ENCODE data around the gene TMEM219.
"Not testable (repeated sequence)": the region's sequence is repeated elsewhere in the genome, so short reads cannot be mapped to it uniquely, and the experiment has no call there.

The TMEM219 gene

GRCh38 chr16:29996766-29997250, 34.9 kb downstream of the TMEM219 start:
- DNase-seq, result no peak

GRCh38 chr16:29999605-30000004, 37.7 kb downstream of the TMEM219 start:
- no peak for DNase-seq

DNA sequence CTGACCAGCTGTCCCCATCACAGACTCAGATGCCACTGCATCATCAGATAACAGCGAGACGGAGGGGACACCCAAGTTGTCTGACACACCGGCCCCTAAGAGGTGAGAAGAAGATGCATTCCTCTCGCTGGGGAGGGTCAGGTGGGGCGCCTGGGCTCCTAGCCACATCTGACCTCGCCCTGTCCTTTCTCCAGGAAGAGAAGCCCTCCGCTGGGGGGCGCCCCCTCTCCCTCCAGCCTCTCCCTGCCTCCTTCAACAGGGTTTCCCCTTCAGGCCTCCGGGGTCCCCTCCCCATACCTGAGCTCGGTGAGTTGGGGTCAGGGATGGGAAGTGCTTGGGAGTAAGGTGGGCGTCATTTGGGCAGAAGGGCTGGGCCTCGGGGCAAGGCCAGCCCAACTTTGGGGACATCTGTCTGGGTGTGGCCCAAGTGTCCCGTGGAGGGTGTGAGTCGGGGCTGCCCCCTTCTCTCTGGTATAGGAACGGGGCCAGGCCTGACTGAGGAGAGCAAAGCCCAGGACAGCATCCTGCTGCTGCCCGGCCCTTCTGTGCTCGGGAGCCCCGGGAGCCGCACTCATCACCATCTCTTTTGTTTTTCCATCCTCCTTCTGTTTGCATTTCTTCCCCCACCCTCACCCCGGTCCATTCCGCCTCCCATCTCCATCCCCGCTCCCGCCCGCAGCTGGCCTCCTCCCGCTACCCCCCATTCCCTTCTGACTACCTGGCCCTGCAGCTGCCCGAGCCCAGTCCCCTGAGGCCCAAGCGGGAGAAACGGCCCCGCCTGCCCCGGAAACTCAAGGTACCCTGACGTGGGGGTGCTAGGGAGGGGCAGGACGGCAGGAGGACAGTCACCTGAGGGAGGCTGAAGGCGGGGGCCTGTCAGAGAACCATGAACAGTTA, 39.1 kb downstream of the TMEM219 start:
- DNase-seq, result no peak

GRCh38 chr16:30002614-30003346, 40.9 kb downstream of the TMEM219 start:
- DNase-seq, result no peak

GRCh38 chr16:30003670-30004423, 42.0 kb downstream of the TMEM219 start:
- no peak for DNase-seq

DNA sequence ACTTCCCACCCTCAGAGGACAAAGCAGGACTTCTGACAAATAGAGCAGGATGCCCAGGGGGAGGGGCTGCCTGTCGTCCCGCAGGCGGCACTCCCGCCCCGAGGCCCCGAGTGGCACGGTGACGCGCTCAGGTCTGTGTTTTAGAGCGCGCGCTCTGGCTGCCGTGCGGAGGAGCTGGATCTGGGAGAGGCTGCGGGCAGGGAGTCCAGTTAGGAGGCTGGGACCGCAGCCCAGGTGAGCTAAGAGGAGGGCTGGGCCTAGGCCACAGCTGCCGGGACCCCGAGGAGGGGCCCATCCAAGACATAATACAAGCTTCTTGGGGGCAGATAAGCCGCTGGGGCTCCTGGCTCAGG, 42.5 kb downstream of the TMEM219 start:
- no peak for DNase-seq

DNA sequence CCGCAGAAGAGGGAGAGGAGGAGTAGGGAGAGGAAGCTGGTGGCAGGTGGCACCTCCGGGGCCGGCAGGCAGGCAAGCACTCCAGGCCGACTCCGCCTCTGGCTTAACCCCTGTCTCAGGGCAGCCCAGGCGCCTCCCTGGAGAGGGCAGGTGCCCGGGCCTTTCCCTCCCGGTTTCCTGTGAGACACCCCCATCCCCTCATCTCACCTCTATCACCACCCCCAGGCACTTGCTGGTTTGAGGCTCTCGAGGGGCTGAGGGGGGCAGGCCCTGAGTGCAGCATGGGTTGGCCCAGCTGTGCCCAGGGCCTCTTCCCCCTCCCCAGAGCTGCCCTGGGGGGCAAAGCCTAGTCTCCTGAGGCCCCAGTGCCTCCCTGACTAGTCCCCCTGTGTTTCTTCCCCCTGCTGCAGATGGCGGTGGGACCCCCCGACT, 42.9 kb downstream of the TMEM219 start:
- DNase-seq, result no peak

GRCh38 chr16:30005341-30006094, 43.6 kb downstream of the TMEM219 start:
- DNase-seq, result no peak

- DNase-seq, result no peak
These were observed 44.2 kb downstream of the TMEM219 start for GRCh38 chr16:30006095-30006473.

- DNase-seq, result no peak
These were observed 44.9 kb downstream of the TMEM219 start for GRCh38 chr16:30006659-30007377.

DNA sequence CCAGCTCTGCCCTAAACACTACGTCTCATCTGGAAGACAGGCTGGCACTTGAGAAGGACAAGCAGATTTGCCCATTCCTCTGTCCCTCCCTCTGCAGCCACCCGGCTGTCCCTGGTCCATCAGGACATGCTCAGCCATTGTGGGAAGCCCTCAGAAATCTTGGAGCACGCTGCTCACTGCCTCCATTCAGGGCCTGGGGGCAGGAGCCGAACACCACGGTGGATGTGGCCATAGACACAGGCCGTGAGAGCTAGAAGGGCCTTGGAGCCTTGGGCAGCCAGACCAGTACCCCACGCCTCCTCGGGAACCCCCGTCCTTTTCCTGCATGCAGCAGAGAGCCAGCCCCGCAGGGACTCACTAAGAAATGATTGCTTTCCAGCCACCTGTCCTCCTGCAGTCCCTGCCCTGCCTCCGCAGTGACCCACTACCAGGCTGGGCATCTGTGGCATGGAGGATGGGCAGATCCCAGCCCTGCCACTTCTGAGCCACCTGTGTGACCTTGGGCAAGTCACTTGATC, 45.6 kb downstream of the TMEM219 start:
- DNase-seq, result no peak

DNA sequence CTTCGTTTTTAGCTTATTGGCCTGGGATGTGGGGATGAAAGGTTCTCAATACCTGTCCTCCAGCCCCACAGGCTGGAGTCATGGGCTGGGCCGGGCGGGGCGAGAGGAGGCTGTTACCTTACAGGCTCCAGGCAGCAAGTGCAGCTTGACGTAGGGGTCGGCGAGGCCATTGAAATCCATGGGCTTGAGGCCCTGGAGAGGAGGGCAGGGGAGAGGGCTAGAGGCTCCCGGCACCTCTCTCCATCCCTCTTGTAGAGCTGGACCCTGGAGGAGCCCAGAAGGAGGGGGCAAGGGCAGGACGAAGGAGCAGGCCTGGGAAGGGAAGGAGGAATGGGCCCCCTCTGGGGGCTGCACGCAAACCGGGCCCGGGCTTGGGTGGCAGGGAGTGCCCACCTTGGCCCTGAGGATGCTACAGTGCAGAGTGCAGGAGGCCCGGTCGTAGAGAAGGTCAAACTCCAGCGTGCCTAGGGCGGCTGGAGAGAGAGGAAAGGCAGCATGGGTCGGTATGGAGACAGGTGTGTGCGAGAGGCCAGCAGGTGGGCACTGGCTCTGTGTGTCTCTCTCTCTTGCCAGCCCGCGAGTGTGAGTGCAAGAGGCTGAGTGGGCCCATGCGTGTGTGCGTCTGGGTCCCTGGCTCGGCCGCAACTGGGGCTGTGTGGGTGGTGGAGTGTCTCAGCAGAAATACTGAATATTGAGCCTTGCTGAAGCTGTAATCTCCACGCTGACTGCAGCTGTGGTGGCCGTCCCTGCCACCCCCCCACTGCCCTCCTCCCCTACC, 47.4 kb downstream of the TMEM219 start:
- no peak for DNase-seq

DNA sequence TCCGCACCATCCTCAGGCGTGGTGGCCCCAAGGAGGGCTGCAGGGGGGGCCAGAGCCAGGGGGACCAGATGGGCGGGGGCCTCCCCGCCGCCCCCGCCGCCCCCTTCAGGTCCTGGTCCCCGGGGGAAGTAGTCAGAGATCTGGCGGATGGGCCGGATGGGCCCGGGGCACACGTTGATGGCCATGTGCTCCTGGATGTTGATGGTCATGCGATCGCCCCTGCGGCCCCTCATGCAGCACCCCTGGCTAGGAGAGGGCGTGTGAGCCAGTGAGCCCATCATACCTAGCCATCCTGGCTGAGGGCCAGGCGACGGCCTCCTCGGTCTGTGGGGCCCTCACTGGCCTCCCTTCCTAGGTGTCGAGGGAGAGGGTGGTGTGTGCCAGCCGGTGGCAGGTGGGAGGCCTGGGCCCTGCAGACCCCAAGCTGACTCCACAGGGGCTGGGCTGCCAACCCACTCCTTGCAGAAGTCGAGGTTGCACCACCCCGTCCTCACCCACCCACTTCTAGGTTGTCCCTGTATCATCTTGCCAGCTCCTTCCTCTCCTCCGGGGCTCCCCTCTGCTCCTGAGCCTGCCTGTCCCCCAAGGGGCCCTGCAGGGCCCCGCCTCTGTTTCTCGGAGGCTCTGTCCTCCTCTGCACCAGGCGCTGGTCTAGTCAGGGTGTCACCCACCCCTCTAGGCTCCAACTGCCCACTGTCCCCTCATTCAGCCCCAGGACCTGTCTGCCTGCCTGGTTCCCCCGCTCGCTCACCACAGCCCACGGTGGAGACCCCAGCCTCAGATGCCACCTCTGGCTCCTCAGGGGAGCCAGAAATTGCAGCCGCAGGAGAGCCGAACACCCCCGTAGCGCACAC, 48.3 kb downstream of the TMEM219 start:
- DNase-seq, result no peak

- DNase-seq, result peak; percentile 18
These were observed 49.2 kb downstream of the TMEM219 start, which contains the start of gene DOC2A for GRCh38 chr16:30010844-30011713. TSS of gene DOC2A (minus strand) at chr16:30011027. CDS start at chr16:30010222, 805 bp downstream.

DNA sequence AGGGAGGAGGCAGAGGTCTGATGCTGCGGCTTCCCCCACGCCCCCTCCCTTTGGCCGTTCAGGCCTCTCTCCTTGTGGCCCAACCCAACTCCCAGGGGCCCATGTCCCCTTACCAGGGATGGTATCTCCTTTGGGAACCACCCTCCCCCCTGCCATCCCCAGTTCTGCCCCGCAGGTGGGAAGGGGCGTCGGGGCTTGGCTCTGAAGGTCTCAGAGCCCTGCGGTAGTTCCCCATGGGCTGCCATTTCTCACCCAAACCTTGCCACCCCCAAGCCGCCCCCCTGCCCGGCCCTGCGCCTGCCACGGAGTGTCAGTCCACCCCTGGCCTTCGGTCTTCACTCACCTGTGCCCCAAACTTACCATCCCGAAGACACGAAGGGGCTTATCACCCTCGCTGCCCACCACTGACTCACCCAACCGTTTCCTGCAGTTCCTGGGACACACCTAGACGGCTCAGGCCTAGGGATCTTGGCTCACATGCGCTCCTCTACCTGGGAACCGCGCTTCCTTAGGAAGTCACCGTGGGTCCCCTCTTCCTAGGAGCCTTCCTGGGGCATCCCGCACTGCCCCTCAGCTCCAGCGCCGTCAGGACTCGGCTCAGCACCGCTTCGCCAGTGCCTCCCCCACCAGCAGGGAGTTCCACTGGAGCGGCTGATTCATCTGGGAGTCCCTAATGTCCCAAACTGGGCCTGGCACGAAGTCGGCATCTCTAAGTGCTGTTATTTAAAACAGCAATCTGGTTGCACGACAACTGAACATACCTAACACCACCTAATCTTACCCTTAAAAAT, 50.0 kb downstream of the TMEM219 start:
- no peak for DNase-seq

DNA sequence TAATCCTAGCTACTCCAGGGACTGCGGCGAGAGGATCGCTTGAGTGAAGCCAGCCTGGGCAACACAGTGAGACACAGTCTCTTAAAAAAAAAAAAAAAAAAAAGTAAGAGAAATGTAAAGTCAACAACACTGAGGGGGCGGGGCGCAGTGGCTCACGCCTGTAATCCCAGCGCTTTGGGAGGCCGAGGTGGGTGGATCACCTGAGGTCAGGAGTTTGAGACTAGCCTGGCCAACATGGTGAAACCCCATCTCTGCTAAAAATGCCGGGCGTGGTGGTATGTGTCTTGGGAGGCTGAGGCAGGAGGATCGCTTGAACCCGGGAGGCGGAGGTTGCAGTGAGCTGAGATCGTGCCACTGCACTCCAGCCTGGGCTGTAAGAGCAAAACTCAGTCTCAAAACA, 50.7 kb downstream of the TMEM219 start:
- DNase-seq, result not testable (repeated sequence)

DNA sequence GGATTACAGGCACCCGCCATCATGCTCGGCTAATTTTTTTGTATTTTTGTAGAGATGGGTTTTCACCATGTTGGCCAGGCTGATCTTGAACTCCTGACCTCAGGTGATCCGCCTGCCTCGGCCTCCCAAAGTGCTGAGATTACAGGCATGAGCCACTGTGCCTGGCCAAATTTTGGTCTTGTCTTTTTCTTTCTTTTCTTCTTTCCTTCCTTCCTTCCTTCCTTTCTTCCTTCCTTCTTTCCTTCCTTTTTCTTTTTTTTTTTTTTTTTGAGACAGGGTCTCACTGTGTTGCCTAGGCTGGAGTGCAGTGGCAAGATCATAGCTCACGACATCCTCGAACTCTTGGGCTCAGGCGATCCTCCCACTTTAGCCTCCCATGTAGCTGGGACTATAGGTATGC, 53.6 kb downstream of the TMEM219 start:
- not testable (repeated sequence) for DNase-seq
